Activated CD8-positive, alpha-beta memory T cell treated with anti-CD3 and anti-CD28 coated beads, Interleukin-2, amount 10 ng/mL, durations not matched to agents 7 days and 5 days (primary cell): Measurements from ENCODE around the gene PPP2R2B. TPM values are rescaled to one million over a fixed set of nuclear protein-coding genes. Genes with fewer than 3 reads are reported as not detected.
"Not testable (repeated sequence)": the region's sequence is repeated elsewhere in the genome, so short reads cannot be mapped to it uniquely, and the experiment has no call there.

Experiments used
- ATAC-seq: fragments of 150-1000 bp; cut with Tn5 transposase; one replicate; pipeline ENCODE4 v1.10.0; 2021; ENCODE audit warnings: moderate library complexity
- CTCF ChIA-PET: fragments of 350-600 bp; sonication (Branson Sonifier 250); formaldehyde crosslinking; loops from one replicate; lab custom pipeline; 2021; ENCODE audit warnings: antibody characterized with exemption; lab: Charles Lee
- DNase-seq: peaks from one replicate; pipeline ENCODE4 v3.0.0-alpha.2; 2020
- H3K27ac Mint-ChIP-seq: one replicate; pipeline ENCODE4 v1.8.0; 2021; ENCODE audit warnings: mild to moderate bottlenecking, mixed read lengths
- H3K27me3 Mint-ChIP-seq: one replicate; pipeline ENCODE4 v1.8.0; 2021; ENCODE audit warnings: mixed read lengths
- H3K36me3 Mint-ChIP-seq: one replicate; pipeline ENCODE4 v1.8.0; 2021; ENCODE audit warnings: mild to moderate bottlenecking, mixed read lengths
- H3K4me1 Mint-ChIP-seq: one replicate; pipeline ENCODE4 v1.8.0; 2021; ENCODE audit warnings: mixed read lengths
- H3K4me3 Mint-ChIP-seq: one replicate; pipeline ENCODE4 v1.8.0; 2021; ENCODE audit warnings: mild to moderate bottlenecking, moderate library complexity, mixed read lengths
- H3K9me3 Mint-ChIP-seq: one replicate; pipeline ENCODE4 v1.8.0; 2022; ENCODE audit warnings: low read depth, mixed read lengths
- total RNA-seq, 2 experiments: library from RNA; stranded (reverse); gene quantifications; one replicate each; pipeline ENCODE4 v1.2.3, GENCODE V29; 2021

Gene PPP2R2B
- total RNA-seq, 2 experiments from 2014 or later, result 6.7 to 17.0 TPM

GRCh38 chr5:146623666-146624065, 254.9 kb downstream of the PPP2R2B start:
- Mint-ChIP-seq H3K4me3 (no peak overlapping the region), H3K36me3 (no peaks in the 10 kb centered on the region), H3K27me3 (no peaks in the 10 kb centered on the region), H3K4me1 (peaks cover 2% of the 10 kb centered on the region), H3K27ac (no peak overlapping the region), H3K9me3 (no peaks in the 10 kb centered on the region)
- no peak for DNase-seq
- CTCF ChIA-PET, result interaction anchor here (0.6 kb wide), 1 partner anchor 37 kb away, joined by 3 read pairs; no protein-coding TSS in a partner anchor
- ATAC-seq, result no peak

- H3K27me3 Mint-ChIP-seq, result no peaks in the 10 kb centered on the region
- no peaks in the 10 kb centered on the region for H3K36me3 Mint-ChIP-seq
- CTCF ChIA-PET, result no interaction called here
- no peak overlapping the region for H3K27ac Mint-ChIP-seq
- H3K4me3 Mint-ChIP-seq, result no peak overlapping the region
- no peak for DNase-seq
- no peak for ATAC-seq
- peaks cover 2% of the 10 kb centered on the region for H3K4me1 Mint-ChIP-seq
- H3K9me3 Mint-ChIP-seq, result no peaks in the 10 kb centered on the region
Observed at GRCh38 chr5:146623009-146623408, 255.5 kb downstream of the PPP2R2B start.

GRCh38 chr5:146622391-146622790, 256.2 kb downstream of the PPP2R2B start:
- Mint-ChIP-seq H3K27ac (no peak overlapping the region), H3K36me3 (no peaks in the 10 kb centered on the region), H3K9me3 (no peaks in the 10 kb centered on the region), H3K27me3 (no peaks in the 10 kb centered on the region), H3K4me1 (peaks cover 2% of the 10 kb centered on the region), H3K4me3 (no peak overlapping the region)
- DNase-seq (no peak), ATAC-seq (no peak)
- CTCF ChIA-PET, result no interaction called here

- DNase-seq (no peak), ATAC-seq (no peak)
- Mint-ChIP-seq H3K36me3 (no peaks in the 10 kb centered on the region), H3K27me3 (no peaks in the 10 kb centered on the region), H3K4me1 (peaks cover 2% of the 10 kb centered on the region), H3K9me3 (peaks cover 3% of the 10 kb centered on the region), H3K4me3 (no peak overlapping the region), H3K27ac (no peak overlapping the region)
- CTCF ChIA-PET, result no interaction called here
Observed at GRCh38 chr5:146620669-146621051, 257.9 kb downstream of the PPP2R2B start.

GRCh38 chr5:146620031-146620668, 258.4 kb downstream of the PPP2R2B start:
- no peaks in the 10 kb centered on the region for H3K27me3 Mint-ChIP-seq
- CTCF ChIA-PET, result no interaction called here
- H3K4me1 Mint-ChIP-seq, result peaks cover 2% of the 10 kb centered on the region

GRCh38 chr5:146618434-146618833, 260.1 kb downstream of the PPP2R2B start:
- H3K27me3 Mint-ChIP-seq, result no peaks in the 10 kb centered on the region
- H3K27ac Mint-ChIP-seq, result no peak overlapping the region
- H3K9me3 Mint-ChIP-seq, result peaks cover 3% of the 10 kb centered on the region
- peaks cover 2% of the 10 kb centered on the region for H3K4me1 Mint-ChIP-seq
- CTCF ChIA-PET, result no interaction called here
- H3K4me3 Mint-ChIP-seq, result no peak overlapping the region
- H3K36me3 Mint-ChIP-seq, result no peaks in the 10 kb centered on the region
- DNase-seq (no peak), ATAC-seq (no peak)

More at GRCh38 chr5:146620031-146620668, 258.4 kb downstream of the PPP2R2B start:
- Mint-ChIP-seq H3K4me3 (no peak overlapping the region), H3K36me3 (no peaks in the 10 kb centered on the region), H3K9me3 (peaks cover 3% of the 10 kb centered on the region), H3K27ac (no peak overlapping the region)
- no peak for ATAC-seq
- no peak for DNase-seq

GRCh38 chr5:146609731-146610130, 268.8 kb downstream of the PPP2R2B start:
- H3K4me3 Mint-ChIP-seq, H3K27ac Mint-ChIP-seq, H3K27me3 Mint-ChIP-seq, H3K36me3 Mint-ChIP-seq, H3K4me1 Mint-ChIP-seq, CTCF ChIA-PET, ATAC-seq, DNase-seq, H3K9me3 Mint-ChIP-seq: not testable (repeated sequence)

GRCh38 chr5:146607659-146608332, 270.8 kb downstream of the PPP2R2B start:
- ATAC-seq, result no peak
- no peak overlapping the region for H3K27ac Mint-ChIP-seq
- CTCF ChIA-PET, result no interaction called here
- H3K9me3 Mint-ChIP-seq, result no peaks in the 10 kb centered on the region
- no peaks in the 10 kb centered on the region for H3K27me3 Mint-ChIP-seq
- no peak overlapping the region for H3K4me3 Mint-ChIP-seq
- DNase-seq, result no peak
- no peaks in the 10 kb centered on the region for H3K4me1 Mint-ChIP-seq
- H3K36me3 Mint-ChIP-seq, result no peaks in the 10 kb centered on the region

GRCh38 chr5:146606893-146607292, 271.7 kb downstream of the PPP2R2B start:
- ATAC-seq, result no peak
- no peak for DNase-seq
- no peaks in the 10 kb centered on the region for H3K27me3 Mint-ChIP-seq
- CTCF ChIA-PET, result no interaction called here
- no peak overlapping the region for H3K4me3 Mint-ChIP-seq
- no peaks in the 10 kb centered on the region for H3K9me3 Mint-ChIP-seq
- no peak overlapping the region for H3K27ac Mint-ChIP-seq
- no peaks in the 10 kb centered on the region for H3K36me3 Mint-ChIP-seq
- no peaks in the 10 kb centered on the region for H3K4me1 Mint-ChIP-seq

- Mint-ChIP-seq H3K4me3 (no peak overlapping the region), H3K27ac (no peak overlapping the region), H3K36me3 (no peaks in the 10 kb centered on the region), H3K27me3 (no peaks in the 10 kb centered on the region), H3K4me1 (no peaks in the 10 kb centered on the region), H3K9me3 (no peaks in the 10 kb centered on the region)
- CTCF ChIA-PET, result no interaction called here
- DNase-seq (no peak), ATAC-seq (no peak)
Observed at GRCh38 chr5:146600376-146600775, 278.2 kb downstream of the PPP2R2B start.

GRCh38 chr5:146599261-146599660, 279.3 kb downstream of the PPP2R2B start:
- no peaks in the 10 kb centered on the region for H3K9me3 Mint-ChIP-seq
- CTCF ChIA-PET, result no interaction called here
- H3K4me1 Mint-ChIP-seq, result no peaks in the 10 kb centered on the region
- ATAC-seq (no peak), DNase-seq (no peak)
- no peak overlapping the region for H3K4me3 Mint-ChIP-seq
- no peak overlapping the region for H3K27ac Mint-ChIP-seq
- no peaks in the 10 kb centered on the region for H3K36me3 Mint-ChIP-seq
- H3K27me3 Mint-ChIP-seq, result no peaks in the 10 kb centered on the region

GRCh38 chr5:146595088-146595487, 283.5 kb downstream of the PPP2R2B start:
- H3K4me3 Mint-ChIP-seq, result no peak overlapping the region
- CTCF ChIA-PET, result no interaction called here
- H3K4me1 Mint-ChIP-seq, result no peaks in the 10 kb centered on the region
- H3K27ac Mint-ChIP-seq, result no peak overlapping the region
- H3K9me3 Mint-ChIP-seq, result no peaks in the 10 kb centered on the region
- no peak for DNase-seq
- H3K36me3 Mint-ChIP-seq, result no peaks in the 10 kb centered on the region
- no peak for ATAC-seq
- H3K27me3 Mint-ChIP-seq, result no peaks in the 10 kb centered on the region

- H3K36me3 Mint-ChIP-seq, result no peaks in the 10 kb centered on the region
- peaks cover 5% of the 10 kb centered on the region for H3K4me1 Mint-ChIP-seq
- H3K27me3 Mint-ChIP-seq, result no peaks in the 10 kb centered on the region
- no peak for ATAC-seq
- no peaks in the 10 kb centered on the region for H3K9me3 Mint-ChIP-seq
- DNase-seq, result no peak
- no peak overlapping the region for H3K27ac Mint-ChIP-seq
- CTCF ChIA-PET, result no interaction called here
- H3K4me3 Mint-ChIP-seq, result no peak overlapping the region
Observed at GRCh38 chr5:146592352-146592751, 286.2 kb downstream of the PPP2R2B start.

- DNase-seq (no peak), ATAC-seq (no peak)
- no peaks in the 10 kb centered on the region for H3K9me3 Mint-ChIP-seq
- no peaks in the 10 kb centered on the region for H3K27me3 Mint-ChIP-seq
- CTCF ChIA-PET, result no interaction called here
- H3K36me3 Mint-ChIP-seq, result no peaks in the 10 kb centered on the region
- peaks cover 5% of the 10 kb centered on the region for H3K4me1 Mint-ChIP-seq
- H3K4me3 Mint-ChIP-seq, result no peak overlapping the region
- no peak overlapping the region for H3K27ac Mint-ChIP-seq
Observed at GRCh38 chr5:146589028-146589345, 289.6 kb downstream of the PPP2R2B start.
